Testis (tissue), 2 donors: Measurements from ENCODE around the gene FUT9.

Source experiments
- CTCF ChIP-seq, 3 experiments: fragments of 450-650 bp in 2 of 3; fragments of 200-600 bp in 1 of 3; sonication (generic) in 1 of 3; IDR thresholded peaks; one replicate each; pipeline ENCODE4 v1.5.1; 2016 to 2019; ENCODE audit warnings: antibody characterized with exemption in 3 of 3, mild to moderate bottlenecking in 2 of 3, moderate library complexity in 1 of 3
- POLR2A ChIP-seq: fragments of 450-650 bp; IDR thresholded peaks from one replicate; pipeline ENCODE4 v1.6.1; 2017; ENCODE audit warnings: antibody characterized with exemption, mild to moderate bottlenecking, moderate library complexity

GRCh38 chr6:96066376-96066775, 50.6 kb downstream of the FUT9 start:
- TF ChIP-seq CTCF (IDR thresholded peaks at IDR 0.05) (no peak), POLR2A (no peak)
